ENCODE results near the gene PGAP6.

DNA sequence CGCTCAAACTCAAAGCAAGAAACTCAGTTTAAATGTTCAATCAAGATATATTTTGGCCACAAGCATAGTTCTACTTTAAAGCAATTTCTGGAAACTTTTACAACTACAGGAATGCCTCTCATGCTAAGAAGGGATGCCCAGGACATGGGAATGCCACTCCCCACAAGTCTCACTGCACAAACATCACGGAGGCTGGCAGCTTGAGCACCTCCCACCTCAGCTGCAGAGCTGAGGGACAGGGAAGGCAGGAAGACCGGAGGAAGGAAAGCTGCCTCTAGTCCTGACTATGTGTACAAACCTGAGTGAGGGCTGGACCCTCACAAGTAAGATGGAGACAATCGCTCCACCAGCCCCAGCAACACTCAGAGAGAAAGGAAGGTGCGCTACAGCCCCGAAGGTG lies 34.6 kb downstream of the PGAP6 start:
- TF ChIP-seq, protein P1, sequence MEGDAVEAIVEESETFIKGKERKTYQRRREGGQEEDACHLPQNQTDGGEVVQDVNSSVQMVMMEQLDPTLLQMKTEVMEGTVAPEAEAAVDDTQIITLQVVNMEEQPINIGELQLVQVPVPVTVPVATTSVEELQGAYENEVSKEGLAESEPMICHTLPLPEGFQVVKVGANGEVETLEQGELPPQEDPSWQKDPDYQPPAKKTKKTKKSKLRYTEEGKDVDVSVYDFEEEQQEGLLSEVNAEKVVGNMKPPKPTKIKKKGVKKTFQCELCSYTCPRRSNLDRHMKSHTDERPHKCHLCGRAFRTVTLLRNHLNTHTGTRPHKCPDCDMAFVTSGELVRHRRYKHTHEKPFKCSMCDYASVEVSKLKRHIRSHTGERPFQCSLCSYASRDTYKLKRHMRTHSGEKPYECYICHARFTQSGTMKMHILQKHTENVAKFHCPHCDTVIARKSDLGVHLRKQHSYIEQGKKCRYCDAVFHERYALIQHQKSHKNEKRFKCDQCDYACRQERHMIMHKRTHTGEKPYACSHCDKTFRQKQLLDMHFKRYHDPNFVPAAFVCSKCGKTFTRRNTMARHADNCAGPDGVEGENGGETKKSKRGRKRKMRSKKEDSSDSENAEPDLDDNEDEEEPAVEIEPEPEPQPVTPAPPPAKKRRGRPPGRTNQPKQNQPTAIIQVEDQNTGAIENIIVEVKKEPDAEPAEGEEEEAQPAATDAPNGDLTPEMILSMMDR (IDR thresholded peaks at IDR 0.05) = no peak
- TF ChIP-seq TCF7L2 (IDR thresholded peaks at IDR 0.05; ENCODE audit: low read depth, low read length) (no peak), SIN3A (IDR thresholded peaks at IDR 0.05; ENCODE audit: borderline replicate concordance, insufficient read depth, low read depth, low read length) (no peak)
